ENCODE data around the gene SULT1E1.

DNA sequence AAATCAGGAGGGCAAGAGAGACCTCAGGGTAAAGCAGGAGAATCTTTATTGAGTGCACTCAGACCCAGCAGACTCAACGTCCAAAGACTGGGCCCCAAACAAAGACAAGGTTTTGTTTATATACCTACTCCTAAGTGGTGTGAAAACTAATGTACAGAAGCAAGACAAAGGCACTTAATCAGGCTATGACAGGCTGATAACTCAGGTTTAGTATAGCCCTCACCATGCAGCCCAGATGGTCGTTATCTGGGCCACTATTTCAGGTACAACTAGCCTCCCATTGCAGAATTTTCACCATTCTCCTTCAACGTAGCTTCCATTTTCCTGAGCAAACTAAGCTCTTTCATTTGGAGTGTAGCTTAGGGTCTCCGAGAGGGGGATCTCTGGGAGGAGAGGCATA is 36.9 kb downstream of the SULT1E1 start:
- TF ChIP-seq POLR2AphosphoS5 (IDR thresholded peaks at IDR 0.05) (no peak), POLR2A (IDR thresholded peaks at IDR 0.05) (no peak)

Measured in spleen (tissue), 3 donors.